H1 (cell line): ENCODE data around the gene THUMPD3. TPM values are rescaled to one million over a fixed set of nuclear protein-coding genes. Genes with fewer than 3 reads are reported as not detected.

ENCODE experiments used
- CTCF ChIA-PET: fragments of 300-600 bp; sonication (Branson Sonifier 250); formaldehyde crosslinking; loops from one replicate; lab custom pipeline; 2021; ENCODE audit not compliant: partially characterized antibody; lab: Charles Lee
- POLR2A ChIA-PET: fragments of 300-600 bp; sonication (Branson Sonifier 250); formaldehyde crosslinking; loops from one replicate; lab custom pipeline; 2021; ENCODE audit warnings: inconsistent platforms; ENCODE audit not compliant: partially characterized antibody; lab: Charles Lee
- DNase-seq, 2 experiments: peaks; one replicate each; pipeline versions ENCODE4 v3.0.0 to v3.0.0-alpha.2; 2010 to 2022; ENCODE audit warnings: low spot score in 2 of 2, low read depth in 1 of 2, mixed read lengths in 1 of 2
- FAIRE-seq: peaks from 2 replicates; lab custom pipeline; 2011; peaks lifted over from hg19 to GRCh38; lab: Jason Lieb, UNC
- H2AFZ ChIP-seq: 2 replicates; pipeline ENCODE4 v1.8.1; 2012; ENCODE audit warnings: low read length, inconsistent platforms
- H2AK5ac ChIP-seq: 2 replicates; pipeline ENCODE4 v1.6.1; 2013; ENCODE audit warnings: low read depth, low read length
- H2BK120ac ChIP-seq: replicated peaks from 2 replicates; pipeline ENCODE3; 2013; ENCODE audit warnings: low read depth, low read length, inconsistent platforms
- H2BK12ac ChIP-seq: 2 replicates; pipeline ENCODE4 v1.6.1; 2013; ENCODE audit warnings: low read depth, low read length
- H2BK15ac ChIP-seq: 2 replicates; pipeline ENCODE4 v1.6.1; 2013; ENCODE audit warnings: low read length
- H2BK20ac ChIP-seq: 2 replicates; pipeline ENCODE4 v1.6.1; 2013; ENCODE audit warnings: low read length
- H2BK5ac ChIP-seq: 2 replicates; pipeline ENCODE4 v1.6.1; 2013; ENCODE audit warnings: low read depth, low read length
- H3K14ac ChIP-seq: 2 replicates; pipeline ENCODE4 v1.6.1; 2013; ENCODE audit warnings: inconsistent platforms; ENCODE audit not compliant: insufficient read length
- H3K18ac ChIP-seq: 2 replicates; pipeline ENCODE4 v1.6.1; 2013; ENCODE audit warnings: low read length; ENCODE audit errors: extremely low read depth
- H3K23ac ChIP-seq: 2 replicates; pipeline ENCODE4 v1.6.1; 2013; ENCODE audit warnings: inconsistent platforms; ENCODE audit not compliant: insufficient read length
- H3K23me2 ChIP-seq: 2 replicates; pipeline ENCODE4 v1.6.1; 2013; ENCODE audit warnings: low read depth, low read length
- H3K27ac ChIP-seq: 2 replicates; pipeline ENCODE4 v1.6.1; 2011; ENCODE audit warnings: low read depth, low read length, inconsistent platforms
- H3K27me3 ChIP-seq, 4 experiments: replicated peaks in 1 of 4; 1 replicate in 1 of 4; 2 replicates in 3 of 4; pipeline versions ENCODE4 v1.6.1 to v1.8.1; 2011 to 2013; ENCODE audit warnings: low read length in 3 of 4, mild to moderate bottlenecking in 3 of 4, inconsistent platforms in 2 of 4, mixed read lengths in 2 of 4, moderate library complexity in 1 of 4; ENCODE audit not compliant: control insufficient read depth in 3 of 4, insufficient read depth in 3 of 4; ENCODE audit errors: extremely low read depth in 1 of 4
- H3K36me3 ChIP-seq, 4 experiments: 2 replicates each; pipeline versions ENCODE4 v1.6.1 to v1.8.1; 2011 to 2013; ENCODE audit warnings: mild to moderate bottlenecking in 4 of 4, low read length in 3 of 4, moderate library complexity in 2 of 4, control low read depth in 1 of 4, inconsistent platforms in 1 of 4; ENCODE audit not compliant: insufficient read depth in 4 of 4, control insufficient read depth in 2 of 4
- H3K4ac ChIP-seq: replicated peaks from 2 replicates; pipeline ENCODE3; 2013; ENCODE audit warnings: low read length, low read depth, mixed read lengths, inconsistent platforms; ENCODE audit not compliant: insufficient read length
- H3K4me1 ChIP-seq, 4 experiments: replicated peaks in 1 of 4; 1 replicate in 1 of 4; 2 replicates in 3 of 4; pipeline versions ENCODE4 v1.6.1 to v1.8.1; 2011 to 2013; ENCODE audit warnings: low read length in 3 of 4, inconsistent platforms in 2 of 4, mixed read lengths in 1 of 4; ENCODE audit not compliant: insufficient read depth in 4 of 4, control insufficient read depth in 3 of 4
- H3K4me2 ChIP-seq, 2 experiments: 2 replicates each; pipeline versions ENCODE4 v1.6.1 to v1.8.1; 2011 to 2013; ENCODE audit warnings: low read depth in 2 of 2, low read length in 2 of 2, control low read depth in 1 of 2, inconsistent platforms in 1 of 2, mild to moderate bottlenecking in 1 of 2; ENCODE audit not compliant: insufficient read depth in 1 of 2
- H3K4me3 ChIP-seq, 4 experiments: fragments of 200-600, 300-600 bp in 1 of 4; sonication (generic), shearing (Covaris generic), sonication (Bioruptor Twin) in 1 of 4; 2 replicates each; pipeline versions ENCODE4 v1.5.1 to v1.8.1; 2011 to 2016; ENCODE audit warnings: low read length in 4 of 4, low read depth in 3 of 4, control low read depth in 2 of 4, inconsistent platforms in 2 of 4, mild to moderate bottlenecking in 2 of 4, mixed read lengths in 1 of 4, moderate library complexity in 1 of 4; ENCODE audit not compliant: insufficient read depth in 2 of 4; ENCODE audit errors: extremely low read depth in 1 of 4
- H3K56ac ChIP-seq: replicated peaks from 2 replicates; pipeline ENCODE3; 2013; ENCODE audit warnings: low read depth, mild to moderate bottlenecking, mixed read lengths, low read length, inconsistent platforms; ENCODE audit not compliant: insufficient read length
- H3K79me1 ChIP-seq: 2 replicates; pipeline ENCODE4 v1.6.1; 2013; ENCODE audit warnings: low read depth, low read length, control low read depth
- H3K79me2 ChIP-seq, 2 experiments: 2 replicates each; pipeline versions ENCODE4 v1.6.1 to v1.8.1; 2012 to 2013; ENCODE audit warnings: low read length in 2 of 2, mild to moderate bottlenecking in 2 of 2, inconsistent platforms in 1 of 2; ENCODE audit not compliant: insufficient read depth in 2 of 2, control insufficient read depth in 1 of 2
- H3K9ac ChIP-seq, 4 experiments: replicated peaks in 1 of 4; 1 replicate in 1 of 4; 2 replicates in 3 of 4; pipeline versions ENCODE4 v1.6.1 to v1.8.1; 2011 to 2013; ENCODE audit warnings: low read depth in 3 of 4, low read length in 3 of 4, control low read depth in 2 of 4, mild to moderate bottlenecking in 2 of 4, moderate library complexity in 2 of 4, inconsistent platforms in 1 of 4; ENCODE audit errors: extremely low read depth in 1 of 4
- H3K9me3 ChIP-seq, 2 experiments: 2 replicates each; pipeline versions ENCODE4 v1.6.1 to v1.8.1; 2012 to 2013; ENCODE audit warnings: mild to moderate bottlenecking in 2 of 2, moderate library complexity in 2 of 2, control low read depth in 1 of 2, inconsistent platforms in 1 of 2, low read depth in 1 of 2, low read length in 1 of 2, mixed read lengths in 1 of 2; ENCODE audit not compliant: insufficient read depth in 2 of 2
- H4K20me1 ChIP-seq, 2 experiments: replicated peaks in 1 of 2; 2 replicates each; pipeline versions ENCODE3 to v1.8.1; 2011 to 2013; ENCODE audit warnings: inconsistent platforms in 2 of 2, low read length in 2 of 2, mild to moderate bottlenecking in 1 of 2; ENCODE audit not compliant: insufficient read depth in 2 of 2, control insufficient read depth in 1 of 2
- H4K5ac ChIP-seq: 2 replicates; pipeline ENCODE4 v1.6.1; 2013; ENCODE audit warnings: low read length, low read depth, mixed read lengths, inconsistent platforms; ENCODE audit not compliant: insufficient read length
- H4K8ac ChIP-seq: 2 replicates; pipeline ENCODE4 v1.8.0; 2013; ENCODE audit warnings: mild to moderate bottlenecking, moderate library complexity, low read length, inconsistent platforms; ENCODE audit not compliant: insufficient read depth; ENCODE audit errors: extremely low read depth
- H4K91ac ChIP-seq: replicated peaks from 2 replicates; pipeline ENCODE3; 2013; ENCODE audit warnings: low read length, mixed read lengths, inconsistent platforms; ENCODE audit not compliant: insufficient read length
- ASH2L ChIP-seq: fragments of 200-600, 300-600 bp; sonication (generic); IDR thresholded peaks from one replicate; pipeline ENCODE4 v1.7.1; 2017; ENCODE audit warnings: low read length
- ATF3 ChIP-seq: IDR thresholded peaks from 2 replicates; pipeline ENCODE4 v1.6.1; 2011; ENCODE audit warnings: low read depth, mild to moderate bottlenecking, low read length; ENCODE audit not compliant: insufficient read depth
- CTBP2 ChIP-seq: IDR thresholded peaks from 2 replicates; pipeline ENCODE4 v1.7.0; 2011; ENCODE audit warnings: borderline replicate concordance, mild to moderate bottlenecking, moderate library complexity, mixed read lengths, low read length; ENCODE audit not compliant: insufficient read depth, insufficient read length
- EGR1 ChIP-seq: IDR thresholded peaks from 2 replicates; pipeline ENCODE4 v1.6.1; 2011; ENCODE audit warnings: low read depth, low read length, borderline replicate concordance
- GABPA ChIP-seq: IDR thresholded peaks from 2 replicates; pipeline ENCODE4 v1.6.1; 2011; ENCODE audit warnings: mild to moderate bottlenecking, low read length, moderate library complexity, borderline replicate concordance; ENCODE audit not compliant: insufficient read depth
- HDAC2 ChIP-seq, 2 experiments: fragments of 300-600 bp in 1 of 2; sonication (generic) in 1 of 2; IDR thresholded peaks; 2 replicates each; pipeline ENCODE4 v1.6.1; 2011 to 2012; ENCODE audit warnings: low read depth in 2 of 2, low read length in 2 of 2, mild to moderate bottlenecking in 2 of 2, moderate library complexity in 2 of 2, borderline replicate concordance in 1 of 2, inconsistent platforms in 1 of 2
- JUN ChIP-seq: IDR thresholded peaks from 2 replicates; pipeline ENCODE4 v1.6.1; 2011; ENCODE audit warnings: low read depth, mild to moderate bottlenecking, improper control_type of control experiment, low read length
- KDM1A ChIP-seq: fragments of 200-600, 300-600 bp; sonication (generic); IDR thresholded peaks from 2 replicates; pipeline ENCODE4 v1.7.1; 2016; ENCODE audit warnings: mild to moderate bottlenecking, low read length, borderline replicate concordance
- NANOG ChIP-seq: IDR thresholded peaks from 2 replicates; pipeline ENCODE4 v1.6.1; 2011; ENCODE audit warnings: low read length, low read depth, mild to moderate bottlenecking, inconsistent platforms; ENCODE audit not compliant: insufficient read depth, poor library complexity, severe bottlenecking
- POLR2AphosphoS5 ChIP-seq: IDR thresholded peaks from 2 replicates; pipeline ENCODE4 v1.6.1; 2011; ENCODE audit warnings: low read depth, low read length
- RBBP5 ChIP-seq: IDR thresholded peaks from 2 replicates; pipeline ENCODE4 v1.7.1; 2012; ENCODE audit warnings: low read depth, mild to moderate bottlenecking, inconsistent platforms, low read length, moderate library complexity, borderline replicate concordance
- SIX5 ChIP-seq: IDR thresholded peaks from 2 replicates; pipeline ENCODE4 v1.6.1; 2011; ENCODE audit warnings: mild to moderate bottlenecking, low read depth, low read length
- SP4 ChIP-seq: IDR thresholded peaks from 2 replicates; pipeline ENCODE4 v1.6.1; 2012; ENCODE audit warnings: low read length, inconsistent platforms
- WGBS, 2 experiments: shearing (Covaris generic) in 1 of 2; methylation state at CpG; one replicate each; pipeline versions ENCODE4 v1.1.6 to v1.1.7; 2013 to 2015; ENCODE audit warnings: low lambda C conversion rate in 2 of 2, mixed read lengths in 2 of 2, inconsistent platforms in 1 of 2, low coverage in 1 of 2, missing lambda C conversion rate in 1 of 2; ENCODE audit not compliant: insufficient replicate concordance in 2 of 2, insufficient coverage in 1 of 2, insufficient read length in 1 of 2; ENCODE audit errors: extremely low coverage in 1 of 2, missing lambda C conversion rate in 1 of 2; 5-methylcytosine and 5-hydroxymethylcytosine counted together
- polyA plus RNA-seq, 7 experiments: library from polyadenylated mRNA; depleted of rRNA in 3 of 7; stranded (reverse) in 5 of 7; unstranded in 2 of 7; fragments of >200 nt in 5 of 7; fragments of 200-250 nt in 2 of 7; gene quantifications; 1 replicate in 5 of 7; 2 replicates in 1 of 7; 4 replicates in 1 of 7; pipeline versions ENCODE4 v1.2.1 to v1.2.3, GENCODE V29; 2011 to 2013; ENCODE audit warnings: missing spikeins in 2 of 7, mixed read lengths in 2 of 7
- total RNA-seq: library from RNA; stranded (reverse); fragmentation: NEBNext Ultra II Directional; extraction: Animal tissue kit (Norgen Biotek cat#: 25700); gene quantifications from 2 replicates; pipeline ENCODE4 v1.2.1, GENCODE V29; 2021

THUMPD3 gene
- total and polyA plus RNA-seq, 2 of the 8 experiments (the other 6 are each of a cell fraction or from before 2014, with no cell fraction given), result 26.7 to 68.9 TPM

DNA sequence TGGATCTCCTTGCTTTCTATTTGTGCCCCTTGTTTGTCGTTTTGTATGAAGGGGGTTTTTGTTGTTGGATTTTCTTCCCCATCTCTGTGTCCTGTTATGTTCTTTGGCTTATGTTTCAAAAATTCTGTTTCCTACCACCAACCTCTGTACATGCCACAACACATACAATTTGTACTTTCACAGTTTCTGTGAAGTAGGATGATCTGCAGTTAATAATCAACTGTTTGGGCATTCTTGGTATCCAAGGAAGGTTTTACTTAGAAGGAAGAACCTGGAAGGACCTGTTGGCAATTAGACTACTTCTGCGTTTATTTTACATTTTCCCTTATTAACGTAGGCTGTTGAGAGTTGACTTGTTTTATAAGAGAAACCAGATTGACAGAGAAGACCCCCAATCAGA lies 42.9 kb downstream of the THUMPD3 start:
- Histone ChIP-seq H4K20me1 (peaks cover 14 to 23% of the 10 kb centered on the region in 2 experiments), H3K4me3 (peak overlapping the region in 1 of 4 experiments; percentile 99; a peak in 1 of 8 replicates), H3K79me2 (peaks cover 70 to 100% of the 10 kb centered on the region in 2 experiments), H2BK120ac (no peak overlapping the region), H3K14ac (no peak overlapping the region), H3K4ac (no peak overlapping the region), H3K27ac (no peak overlapping the region), H4K91ac (no peak overlapping the region), H4K5ac (peak overlapping the region; percentile 18), H3K79me1 (no peaks in the 10 kb centered on the region), H2BK15ac (no peak overlapping the region), H2BK5ac (no peak overlapping the region), H3K9ac (no peak overlapping the region), H3K4me1 (peaks cover 4 to 26% (median 15%) of the 10 kb centered on the region in 4 experiments; a peak in 5 of 7 replicates), H2BK12ac (no peak overlapping the region), H3K27me3 (no peaks in the 10 kb centered on the region), H3K4me2 (0 out of 4 replicates have a peak overlapping the region, but pooled peaks of 1 of the 2 experiments have one; percentile 1), H2BK20ac (no peak overlapping the region), H2AFZ (no peak overlapping the region), H3K23me2 (no peaks in the 10 kb centered on the region), H3K56ac (no peak overlapping the region), H3K18ac (no peak overlapping the region), H3K36me3 (peaks cover 0 to 5% (median 0%) of the 10 kb centered on the region in 4 experiments; a peak in 1 of 8 replicates), H3K23ac (no peak overlapping the region), H2AK5ac (no peak overlapping the region), H4K8ac (no peak overlapping the region), H3K9me3 (no peaks in the 10 kb centered on the region)
- CTCF ChIA-PET, result interaction anchor here (0.5 kb wide), 1 partner anchor 10 kb away, joined by 3 read pairs; no protein-coding TSS in a partner anchor
- WGBS, 2 experiments, result 82% methylated on average over 3 of the region's 3 CpGs; no CpG with 5 or more reads in 1 of the 2 experiments
- no peak for FAIRE-seq
- DNase-seq, result no peak
- POLR2A ChIA-PET, result interaction anchor here (1.1 to 4.1 kb wide), 4 partner anchors 8 to 19 kb away, joined by 3 to 80 read pairs (median 29); no protein-coding TSS in a partner anchor
- TF ChIP-seq ASH2L (no peak), CTBP2 (no peak), ATF3 (no peak), GABPA (no peak), EGR1 (no peak), SIX5 (no peak), HDAC2 (IDR thresholded peaks at IDR 0.05; ENCODE audit: borderline replicate concordance in 1 of 2, low read depth in 2 of 2, low read length in 2 of 2) (no peak), KDM1A (no peak), JUN (no peak), RBBP5 (no peak), SP4 (no peak), POLR2AphosphoS5 (no peak), NANOG (no peak)
